ENCODE measurements around the gene VPS54. TPM values are rescaled to one million over a fixed set of nuclear protein-coding genes. Genes with fewer than 3 reads are reported as not detected.
"Not testable (repeated sequence)": the region's sequence is repeated elsewhere in the genome, so short reads cannot be mapped to it uniquely, and the experiment has no call there.

Gene VPS54
- total RNA-seq, 1 donor from 2014 or later, result 15.6 TPM

DNA sequence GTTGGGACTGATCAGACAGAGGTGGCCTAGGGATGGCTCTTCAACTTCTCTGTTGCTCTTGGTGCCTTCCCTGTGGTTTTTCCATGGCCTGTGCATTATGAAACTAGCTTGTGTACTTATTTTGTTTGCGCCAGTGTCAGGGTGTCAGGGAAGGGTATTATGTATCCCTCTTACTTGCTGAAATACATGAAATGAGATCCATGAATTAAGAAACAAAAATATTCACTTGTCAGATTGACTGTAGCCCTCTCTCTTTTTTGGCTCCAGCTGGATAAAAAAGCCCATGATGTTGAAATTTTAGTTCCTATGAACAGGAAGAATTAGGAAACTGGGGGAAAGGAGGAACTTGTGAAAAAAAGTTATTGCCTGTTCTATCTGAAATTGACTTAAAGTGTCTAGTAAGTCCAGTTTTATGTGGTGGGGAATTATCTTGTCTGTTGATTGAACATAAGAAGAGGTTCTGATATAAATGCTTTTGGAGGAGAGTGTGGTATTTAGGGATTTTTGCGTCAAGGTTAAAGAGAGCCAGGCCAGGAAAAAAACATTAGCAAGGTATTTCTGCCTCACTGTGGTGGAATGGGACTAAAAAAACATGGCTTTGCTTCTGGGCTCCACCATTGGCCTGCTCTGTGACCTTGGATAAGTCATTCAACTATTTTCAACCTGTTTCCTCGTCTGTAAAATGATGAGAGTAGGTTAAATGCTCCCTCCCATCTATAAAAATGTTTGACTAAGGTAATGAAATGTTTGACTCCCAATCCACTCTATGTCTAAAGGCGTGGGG is 165.5 kb downstream of the VPS54 start:
- intact Hi-C loops (cut with micrococcal nuclease), result no loop called here
- no peaks in the 10 kb centered on the region for H3K27me3 Mint-ChIP-seq
- H3K9me3 Mint-ChIP-seq, result no peaks in the 10 kb centered on the region
- H3K4me1 Mint-ChIP-seq, result peaks cover 63% of the 10 kb centered on the region
- H3K27ac Mint-ChIP-seq, result peak overlapping the region; percentile 90
- DNase-seq, result no peak
- H3K36me3 Mint-ChIP-seq (ENCODE audit: low read depth), result peaks cover 28% of the 10 kb centered on the region
- H3K4me3 Mint-ChIP-seq, result peak overlapping the region; percentile 4

DNA sequence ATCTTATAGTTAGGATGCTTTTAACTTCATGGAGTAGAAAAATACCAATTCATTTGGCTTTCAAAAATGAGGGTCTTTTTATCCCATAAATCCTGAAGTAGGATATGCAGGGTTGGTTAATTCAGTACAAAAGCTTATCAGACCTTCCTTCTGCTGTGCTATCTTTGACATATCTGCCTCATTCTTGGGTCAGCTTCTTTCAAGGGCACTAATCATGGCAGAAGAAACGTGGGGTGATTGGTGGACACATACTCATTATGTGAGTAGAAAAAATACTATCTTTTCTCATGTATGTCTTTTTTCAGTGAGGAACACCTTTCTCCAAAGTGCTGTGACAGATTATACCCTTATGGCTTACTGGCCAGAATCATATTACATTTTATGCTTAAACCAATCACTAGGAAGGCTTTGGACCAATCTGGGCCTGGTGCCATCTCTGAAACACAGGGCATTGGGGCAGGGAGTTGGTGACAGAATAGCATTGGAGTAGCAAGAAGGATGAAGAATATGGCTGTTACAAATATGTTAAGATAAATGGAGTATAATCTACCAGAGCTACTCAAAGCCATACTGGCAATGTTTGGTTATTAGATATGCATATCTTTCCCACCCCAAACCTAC is 167.4 kb downstream of the VPS54 start:
- Mint-ChIP-seq H3K9me3 (peaks cover 5% of the 10 kb centered on the region), H3K4me1 (peaks cover 60% of the 10 kb centered on the region), H3K27me3 (no peaks in the 10 kb centered on the region), H3K27ac (peak overlapping the region; percentile 19), H3K4me3 (no peak overlapping the region), H3K36me3 (ENCODE audit: low read depth) (peaks cover 30% of the 10 kb centered on the region)
- intact Hi-C loops (cut with micrococcal nuclease), result no loop called here
- no peak for DNase-seq

DNA sequence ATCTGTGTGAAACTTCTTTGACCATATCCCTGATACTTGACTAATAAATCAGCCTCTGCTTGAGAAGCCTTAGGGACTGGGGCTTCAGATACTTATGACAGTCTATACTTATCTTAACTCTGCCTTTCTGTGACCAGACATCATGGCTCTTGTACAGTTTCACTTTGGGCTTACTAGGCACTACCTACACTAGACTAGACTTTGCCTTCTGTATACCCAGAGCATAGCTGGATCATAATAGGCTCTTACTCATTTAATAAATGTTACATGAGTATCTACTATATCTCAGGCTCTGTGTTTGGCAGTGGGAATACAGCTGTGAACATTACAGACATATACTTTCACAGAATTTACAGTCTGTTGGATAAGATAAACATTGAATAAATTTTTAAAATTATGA is 168.6 kb downstream of the VPS54 start:
- Mint-ChIP-seq H3K4me1 (peaks cover 56% of the 10 kb centered on the region), H3K4me3 (no peak overlapping the region), H3K9me3 (peaks cover 5% of the 10 kb centered on the region), H3K36me3 (ENCODE audit: low read depth) (peaks cover 35% of the 10 kb centered on the region), H3K27ac (no peak overlapping the region), H3K27me3 (no peaks in the 10 kb centered on the region)
- intact Hi-C loops (cut with micrococcal nuclease), result no loop called here
- DNase-seq, result no peak

DNA sequence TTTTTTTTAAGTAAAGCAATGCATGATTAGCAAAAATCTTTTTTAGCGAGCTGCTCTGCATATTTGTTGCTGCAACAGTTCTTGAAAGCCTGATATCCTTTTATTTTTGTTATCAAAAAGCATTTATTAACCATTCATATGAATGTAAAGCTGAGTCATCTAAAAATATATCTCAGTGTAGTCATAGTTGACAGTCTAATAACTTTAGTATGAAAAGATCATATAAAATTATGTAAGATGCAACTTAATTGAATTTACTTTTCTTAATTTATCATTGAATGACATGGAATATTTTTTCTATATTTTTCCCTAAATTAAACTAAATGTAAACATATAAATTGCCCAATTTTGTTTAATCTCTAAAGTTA is 169.0 kb downstream of the VPS54 start:
- no peaks in the 10 kb centered on the region for H3K27me3 Mint-ChIP-seq
- H3K9me3 Mint-ChIP-seq, result peaks cover 5% of the 10 kb centered on the region
- intact Hi-C loops (cut with micrococcal nuclease), result no loop called here
- no peak for DNase-seq
- peaks cover 58% of the 10 kb centered on the region for H3K4me1 Mint-ChIP-seq
- peaks cover 37% of the 10 kb centered on the region for H3K36me3 Mint-ChIP-seq (ENCODE audit: low read depth)
- H3K4me3 Mint-ChIP-seq, result no peak overlapping the region
- no peak overlapping the region for H3K27ac Mint-ChIP-seq

DNA sequence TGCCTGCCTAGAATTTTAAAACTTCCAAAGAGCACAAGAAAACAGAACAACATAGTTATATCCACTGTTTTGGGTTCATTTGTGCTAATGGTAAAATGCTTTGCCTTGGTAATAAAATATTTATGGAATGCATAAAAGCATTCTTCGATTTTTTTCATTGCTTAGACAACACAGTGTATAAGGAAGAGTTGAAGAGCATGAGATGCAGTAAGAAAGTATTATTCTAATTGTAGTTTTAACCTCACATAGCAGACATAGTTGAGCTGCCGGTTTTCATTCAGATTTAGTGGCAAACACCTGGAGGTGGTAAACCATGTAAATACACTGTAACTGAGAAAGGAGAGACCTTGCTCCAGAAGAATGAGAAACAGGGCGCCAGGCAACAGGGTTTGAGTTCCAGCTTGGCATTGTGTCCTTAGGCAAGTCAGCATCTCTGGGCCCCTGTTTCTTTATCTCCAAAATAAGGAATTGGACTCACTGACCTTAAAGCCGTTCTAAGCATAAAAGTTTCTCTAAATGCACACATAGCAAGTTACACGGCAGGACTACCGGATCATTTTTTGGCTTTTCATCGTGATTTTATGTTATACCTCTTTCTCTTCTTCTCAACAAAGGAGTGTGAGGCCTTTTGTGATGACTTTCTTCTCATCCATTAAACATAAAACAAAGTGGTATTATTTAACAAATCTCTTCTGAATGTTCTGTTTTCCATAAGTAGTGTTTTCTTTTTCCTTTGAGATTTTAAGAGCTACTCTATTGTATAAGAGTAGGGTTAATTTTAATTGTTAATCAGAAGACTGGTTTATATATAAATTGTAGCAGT is 169.6 kb downstream of the VPS54 start:
- peaks cover 60% of the 10 kb centered on the region for H3K4me1 Mint-ChIP-seq
- peaks cover 40% of the 10 kb centered on the region for H3K36me3 Mint-ChIP-seq (ENCODE audit: low read depth)
- no peak overlapping the region for H3K4me3 Mint-ChIP-seq
- no peak for DNase-seq
- no peaks in the 10 kb centered on the region for H3K27me3 Mint-ChIP-seq
- intact Hi-C loops (cut with micrococcal nuclease), result no loop called here
- H3K27ac Mint-ChIP-seq, result peak overlapping the region; percentile 34
- peaks cover 5% of the 10 kb centered on the region for H3K9me3 Mint-ChIP-seq

DNA sequence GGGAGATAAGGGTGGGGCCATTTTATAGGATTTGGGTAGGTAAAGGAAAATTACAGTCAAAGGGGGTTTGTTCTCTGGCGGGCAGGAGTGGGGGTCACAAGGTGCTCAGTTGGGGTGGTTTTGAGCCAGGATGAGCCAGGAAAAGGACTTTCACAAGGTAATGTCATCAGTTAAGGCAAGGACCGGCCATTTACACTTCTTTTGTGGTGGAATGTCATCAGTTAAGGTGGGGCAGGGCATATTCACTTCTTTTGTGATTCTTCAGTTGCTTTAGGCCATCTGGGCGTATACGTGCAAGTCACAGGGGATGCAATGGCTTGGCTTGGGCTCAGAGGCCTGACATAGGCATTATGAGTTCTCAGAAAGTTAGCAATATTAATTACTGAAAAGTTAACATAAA is 171.7 kb downstream of the VPS54 start:
- H3K4me3 Mint-ChIP-seq; H3K27ac Mint-ChIP-seq; H3K9me3 Mint-ChIP-seq; H3K27me3 Mint-ChIP-seq; intact Hi-C loops (cut with micrococcal nuclease); DNase-seq: not testable (repeated sequence)
- peaks cover 59% of the 10 kb centered on the region for H3K4me1 Mint-ChIP-seq
- peaks cover 44% of the 10 kb centered on the region for H3K36me3 Mint-ChIP-seq (ENCODE audit: low read depth)

DNA sequence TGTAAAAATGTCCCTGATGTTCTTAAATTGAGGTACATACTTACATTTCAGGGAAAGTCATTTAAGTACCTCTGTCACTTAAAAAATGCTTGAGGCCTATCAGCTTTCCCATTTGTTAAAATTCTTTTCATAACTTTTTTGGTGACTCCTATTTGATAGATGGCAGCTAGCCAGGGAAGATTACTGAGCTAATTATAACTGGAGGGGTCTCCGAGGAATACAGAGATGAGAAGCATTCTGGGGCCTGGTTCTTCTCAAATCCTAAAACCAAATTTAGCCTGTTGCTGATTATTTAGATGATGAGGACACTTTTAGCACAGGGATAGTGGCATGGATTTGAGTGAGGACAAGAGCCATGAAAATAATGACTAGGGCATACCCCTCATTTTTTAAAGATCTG is 172.7 kb downstream of the VPS54 start:
- H3K4me3 Mint-ChIP-seq, result no peak overlapping the region
- peaks cover 60% of the 10 kb centered on the region for H3K4me1 Mint-ChIP-seq
- H3K27ac Mint-ChIP-seq, result no peak overlapping the region
- intact Hi-C loops (cut with micrococcal nuclease), result no loop called here
- H3K36me3 Mint-ChIP-seq (ENCODE audit: low read depth), result peaks cover 38% of the 10 kb centered on the region
- no peaks in the 10 kb centered on the region for H3K27me3 Mint-ChIP-seq
- DNase-seq, result no peak
- H3K9me3 Mint-ChIP-seq, result peaks cover 5% of the 10 kb centered on the region

DNA sequence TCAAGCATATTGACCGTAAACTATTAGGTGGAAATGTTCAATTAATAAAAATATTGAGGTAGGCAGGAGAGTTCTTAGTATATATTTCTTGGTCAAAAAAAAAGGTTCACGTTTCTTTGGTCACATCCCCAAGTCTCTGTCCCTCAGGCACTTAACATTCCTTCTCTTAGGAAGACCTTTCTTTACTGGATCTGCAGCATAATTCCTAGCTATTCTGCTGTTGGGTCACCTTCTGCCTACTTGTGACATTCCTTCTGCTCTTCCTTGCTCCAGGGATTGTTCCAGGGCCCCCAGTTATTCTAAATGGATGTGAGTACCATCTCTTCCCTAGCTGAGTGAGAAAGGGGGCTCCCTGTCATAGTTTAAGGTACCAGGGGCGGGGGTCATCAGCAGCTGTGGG is 173.4 kb downstream of the VPS54 start:
- Mint-ChIP-seq H3K9me3 (peaks cover 5% of the 10 kb centered on the region), H3K4me1 (peaks cover 57% of the 10 kb centered on the region), H3K4me3 (no peak overlapping the region)

DNA sequence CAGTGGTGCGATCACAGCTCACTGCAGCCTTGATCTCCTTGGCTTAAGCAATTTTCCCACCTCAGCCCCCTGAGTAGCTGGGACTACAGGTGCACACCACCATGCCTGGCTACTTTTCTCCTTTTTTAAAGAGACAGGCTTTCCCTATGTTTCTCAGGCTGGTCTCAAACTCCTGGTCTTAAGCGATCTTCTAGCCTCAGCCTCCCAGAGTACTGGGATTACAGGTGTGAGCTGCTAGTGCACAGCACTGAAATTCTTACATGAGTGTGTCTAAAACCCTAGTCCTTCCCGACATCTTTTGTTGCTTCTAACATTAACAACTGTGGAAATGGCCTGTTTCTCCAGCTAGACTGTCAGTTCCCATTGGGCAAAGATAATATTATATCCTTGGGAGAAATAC is 174.6 kb downstream of the VPS54 start:
- DNase-seq, result no peak
- intact Hi-C loops (cut with micrococcal nuclease), result loop anchor here (5.0 kb wide), 3 partner anchors 298 to 483 kb away; partner anchors contain the start of gene PELI1
- peak overlapping the region; percentile 80 for H3K4me3 Mint-ChIP-seq
- peaks cover 58% of the 10 kb centered on the region for H3K4me1 Mint-ChIP-seq
- no peak overlapping the region for H3K27ac Mint-ChIP-seq
- H3K27me3 Mint-ChIP-seq, result no peaks in the 10 kb centered on the region
- H3K9me3 Mint-ChIP-seq, result peaks cover 5% of the 10 kb centered on the region
- H3K36me3 Mint-ChIP-seq (ENCODE audit: low read depth), result peaks cover 37% of the 10 kb centered on the region

More for the DNA sequence above, 173.4 kb downstream of the VPS54 start:
- no peaks in the 10 kb centered on the region for H3K27me3 Mint-ChIP-seq
- H3K27ac Mint-ChIP-seq, result no peak overlapping the region
- intact Hi-C loops (cut with micrococcal nuclease), result no loop called here
- H3K36me3 Mint-ChIP-seq (ENCODE audit: low read depth), result peaks cover 35% of the 10 kb centered on the region
- DNase-seq, result no peak

DNA sequence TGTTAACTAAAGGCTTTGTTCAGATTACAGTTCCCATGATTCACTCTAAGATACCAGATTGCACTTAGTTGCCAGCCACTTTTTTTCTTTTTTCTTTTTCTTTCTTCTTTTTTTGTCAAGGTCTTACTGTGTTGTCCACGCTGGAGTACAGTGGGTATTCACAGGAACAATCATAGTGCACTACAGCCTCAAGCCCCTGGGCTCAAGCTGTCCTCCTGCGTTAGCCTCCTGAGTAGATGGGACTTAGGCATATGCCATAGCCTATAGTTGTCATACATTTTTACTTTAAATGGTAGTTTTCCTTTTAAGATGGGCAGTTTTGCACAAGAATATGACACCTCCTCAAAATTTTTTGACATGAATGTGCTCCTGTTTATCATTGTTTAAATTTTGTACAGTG is 175.4 kb downstream of the VPS54 start:
- H3K36me3 Mint-ChIP-seq (ENCODE audit: low read depth), result peaks cover 33% of the 10 kb centered on the region
- peaks cover 5% of the 10 kb centered on the region for H3K9me3 Mint-ChIP-seq
- H3K27me3 Mint-ChIP-seq, result no peaks in the 10 kb centered on the region
- peak overlapping the region; percentile 80 for H3K4me3 Mint-ChIP-seq
- intact Hi-C loops (cut with micrococcal nuclease), result loop anchor here (5.0 kb wide), 3 partner anchors 299 to 484 kb away; partner anchors contain the start of gene PELI1
- DNase-seq, result no peak
- no peak overlapping the region for H3K27ac Mint-ChIP-seq
- peaks cover 52% of the 10 kb centered on the region for H3K4me1 Mint-ChIP-seq

DNA sequence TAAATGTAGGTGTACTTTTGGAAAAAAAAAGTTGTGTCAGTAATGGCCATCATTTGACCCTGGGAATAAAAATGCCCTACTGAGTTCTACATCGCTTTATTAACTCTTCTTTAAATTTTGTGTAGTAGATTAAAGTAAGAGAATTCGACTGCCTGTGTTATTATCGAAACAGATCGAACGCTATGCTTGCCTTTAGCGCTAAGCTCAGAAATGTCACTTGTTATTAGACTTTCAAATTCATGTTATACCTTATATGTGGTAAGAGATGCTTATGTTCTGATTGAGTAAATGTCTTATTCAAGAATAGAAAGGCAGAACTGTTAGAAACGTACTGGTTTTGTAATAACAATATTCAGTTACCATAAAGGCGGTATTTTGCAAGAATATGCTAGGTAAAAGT is 176.1 kb downstream of the VPS54 start:
- Mint-ChIP-seq H3K9me3 (peaks cover 5% of the 10 kb centered on the region), H3K27ac (peak overlapping the region; percentile 100), H3K27me3 (no peaks in the 10 kb centered on the region), H3K4me3 (peak overlapping the region; percentile 96), H3K36me3 (ENCODE audit: low read depth) (peaks cover 33% of the 10 kb centered on the region), H3K4me1 (peaks cover 52% of the 10 kb centered on the region)
- no peak for DNase-seq
- intact Hi-C loops (cut with micrococcal nuclease), result loop anchor here (5.0 kb wide), 3 partner anchors 299 to 484 kb away; partner anchors contain the start of gene PELI1

DNA sequence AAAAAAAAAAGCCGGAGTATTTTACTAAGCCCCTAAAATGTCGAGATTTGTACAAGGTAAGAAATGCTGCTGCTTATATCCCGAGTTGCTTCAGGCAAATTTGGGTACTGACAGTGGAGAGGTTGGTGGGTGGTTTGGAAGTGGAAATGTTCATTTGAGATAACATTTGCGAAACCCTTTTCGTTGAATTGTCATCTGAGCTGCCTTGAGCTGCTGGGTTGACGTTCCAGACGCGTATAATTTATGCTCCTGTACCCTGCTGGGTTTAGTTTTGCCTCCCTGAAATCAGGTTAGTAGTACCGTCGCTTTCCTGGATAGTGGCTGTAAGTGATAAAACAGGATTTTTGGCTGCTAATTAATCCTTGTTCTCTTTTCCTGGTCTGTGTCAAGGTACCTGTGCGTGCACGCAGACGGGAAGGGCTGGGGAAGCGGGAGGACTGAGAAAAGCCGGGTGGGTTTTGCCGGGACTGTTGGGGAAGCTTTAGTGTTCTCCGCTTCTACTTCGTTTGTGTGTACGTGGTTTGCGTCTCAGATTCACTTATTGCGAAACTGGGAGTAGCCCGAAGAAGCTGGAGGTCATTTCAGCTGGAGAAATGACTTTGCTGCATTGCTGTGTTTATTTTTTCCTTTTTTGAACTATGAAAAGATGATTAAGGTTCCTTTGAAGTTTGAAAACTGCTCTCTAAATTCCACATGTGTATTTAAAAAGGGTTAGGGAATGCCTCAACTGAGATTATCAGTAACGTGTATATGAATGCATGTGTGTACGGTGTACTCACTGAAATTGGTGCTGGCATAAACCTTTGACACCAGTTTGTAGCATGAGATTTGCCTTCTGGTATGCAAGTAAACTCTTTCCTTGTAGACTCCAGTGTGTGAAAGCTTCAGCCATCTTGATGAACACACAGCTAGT is 176.8 kb downstream of the VPS54 start:
- peaks cover 27% of the 10 kb centered on the region for H3K36me3 Mint-ChIP-seq (ENCODE audit: low read depth)

More for the DNA sequence above, 176.8 kb downstream of the VPS54 start:
- Mint-ChIP-seq H3K9me3 (peaks cover 2% of the 10 kb centered on the region), H3K27me3 (peaks cover under 1% of the 10 kb centered on the region), H3K4me1 (peaks cover 49% of the 10 kb centered on the region), H3K27ac (peak overlapping the region; percentile 100), H3K4me3 (peak overlapping the region; percentile 96)
- intact Hi-C loops (cut with micrococcal nuclease), result loop anchor here (5.0 kb wide), 3 partner anchors 300 to 485 kb away; partner anchors contain the start of gene PELI1
- peak; percentile 74 for DNase-seq
